HG03066 (cell line): ENCODE results near the gene TRAPPC6A.
A peak's percentile ranks its signal among the peaks of the same experiment; 100 is the strongest.

Experiments used
- ATAC-seq: cut with Tn5 transposase; IDR thresholded peaks from one replicate; pipeline ENCODE4 v1.9.1; 2021; ENCODE audit warnings: low read depth; ENCODE audit not compliant: unreplicated experiment

TRAPPC6A gene

GRCh38 chr19:45150180-45150579, 27.9 kb downstream of the TRAPPC6A start:
- ATAC-seq, result no peak

DNA sequence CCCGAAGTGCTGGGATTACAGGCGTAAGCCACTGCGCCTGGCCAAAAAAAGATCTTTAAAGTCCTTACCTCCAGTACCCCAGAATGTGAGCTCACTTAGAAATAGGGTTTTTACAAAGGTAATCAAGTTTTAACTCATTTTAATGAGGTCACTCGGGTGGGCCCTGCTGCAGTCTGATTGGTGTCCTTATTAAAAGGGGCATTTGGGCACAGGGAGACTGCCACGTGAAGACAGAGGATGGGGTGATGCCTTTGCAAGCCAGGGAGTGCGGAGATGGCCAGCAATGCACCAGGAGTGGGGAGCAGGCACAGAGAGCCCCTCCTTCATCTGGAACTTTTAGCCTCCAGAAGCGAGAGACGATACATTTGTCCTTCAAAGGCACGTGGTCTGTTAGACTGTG, 28.9 kb downstream of the TRAPPC6A start:
- ATAC-seq, result no peak

DNA sequence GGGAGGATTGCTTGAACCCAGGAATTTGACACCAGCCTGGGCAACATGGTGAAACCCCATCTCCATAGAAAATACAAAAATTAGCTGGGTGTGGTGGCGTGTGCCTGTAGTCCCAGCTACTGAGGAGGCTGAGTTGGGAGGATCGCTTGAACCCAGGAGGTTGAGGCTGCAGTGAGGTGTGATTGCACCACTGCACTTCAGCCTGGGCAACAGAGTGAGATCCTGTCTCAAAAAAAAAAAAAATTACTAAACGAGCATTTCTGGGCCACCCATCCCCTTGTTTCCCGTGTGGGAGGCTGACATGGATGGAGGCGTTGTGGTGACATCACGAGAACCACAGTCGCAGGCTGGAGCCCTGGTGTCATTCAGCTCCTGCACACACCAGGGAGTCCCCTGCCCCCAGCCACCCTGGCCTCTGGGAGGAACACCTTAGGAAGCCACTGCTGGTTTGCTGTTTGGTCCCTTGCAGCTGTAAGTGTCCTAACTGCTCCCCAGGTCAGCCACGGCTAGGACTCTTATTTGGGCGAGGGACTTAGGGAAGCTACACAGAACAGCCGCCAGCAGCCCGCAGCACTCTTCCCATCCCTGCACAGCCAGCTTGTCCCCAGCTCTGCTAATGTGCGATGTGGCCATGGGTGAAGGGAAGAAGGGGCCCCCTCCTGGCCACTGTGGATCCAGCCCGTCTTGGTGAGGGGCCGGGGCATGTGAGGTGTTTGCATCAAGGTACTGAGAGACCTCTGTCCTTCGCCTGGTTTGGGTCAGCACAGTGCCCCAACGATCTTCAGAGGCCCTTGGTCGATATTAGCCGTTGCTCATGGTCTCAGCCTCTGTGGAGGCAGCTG, 30.0 kb downstream of the TRAPPC6A start:
- ATAC-seq, result no peak

DNA sequence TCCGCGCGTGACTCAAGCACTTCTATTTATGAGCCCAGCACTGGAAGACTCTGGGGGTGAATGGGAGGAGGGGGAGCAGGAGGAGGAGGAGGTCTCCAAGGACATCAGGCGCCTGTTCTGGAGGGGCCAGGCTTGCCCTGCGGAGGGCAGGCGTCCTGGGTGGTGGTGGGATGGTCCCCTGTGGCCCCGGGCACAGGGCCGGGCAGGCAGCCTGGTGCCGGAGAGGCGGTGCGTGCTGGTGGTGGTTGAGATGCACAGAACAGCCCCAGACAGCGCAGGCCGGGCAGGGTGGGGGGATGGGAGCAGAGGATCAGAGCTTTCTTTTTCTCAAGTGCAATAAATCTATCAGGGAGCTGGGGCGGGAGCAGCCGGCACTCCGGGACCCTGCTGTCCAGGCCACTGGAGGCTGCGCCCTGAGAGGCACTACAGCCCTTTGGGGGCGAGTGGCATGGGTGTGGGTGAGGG, 31.3 kb downstream of the TRAPPC6A start:
- ATAC-seq, result no peak

- no peak for ATAC-seq
Measured at GRCh38 chr19:45146251-45146650, 31.8 kb downstream of the TRAPPC6A start.

DNA sequence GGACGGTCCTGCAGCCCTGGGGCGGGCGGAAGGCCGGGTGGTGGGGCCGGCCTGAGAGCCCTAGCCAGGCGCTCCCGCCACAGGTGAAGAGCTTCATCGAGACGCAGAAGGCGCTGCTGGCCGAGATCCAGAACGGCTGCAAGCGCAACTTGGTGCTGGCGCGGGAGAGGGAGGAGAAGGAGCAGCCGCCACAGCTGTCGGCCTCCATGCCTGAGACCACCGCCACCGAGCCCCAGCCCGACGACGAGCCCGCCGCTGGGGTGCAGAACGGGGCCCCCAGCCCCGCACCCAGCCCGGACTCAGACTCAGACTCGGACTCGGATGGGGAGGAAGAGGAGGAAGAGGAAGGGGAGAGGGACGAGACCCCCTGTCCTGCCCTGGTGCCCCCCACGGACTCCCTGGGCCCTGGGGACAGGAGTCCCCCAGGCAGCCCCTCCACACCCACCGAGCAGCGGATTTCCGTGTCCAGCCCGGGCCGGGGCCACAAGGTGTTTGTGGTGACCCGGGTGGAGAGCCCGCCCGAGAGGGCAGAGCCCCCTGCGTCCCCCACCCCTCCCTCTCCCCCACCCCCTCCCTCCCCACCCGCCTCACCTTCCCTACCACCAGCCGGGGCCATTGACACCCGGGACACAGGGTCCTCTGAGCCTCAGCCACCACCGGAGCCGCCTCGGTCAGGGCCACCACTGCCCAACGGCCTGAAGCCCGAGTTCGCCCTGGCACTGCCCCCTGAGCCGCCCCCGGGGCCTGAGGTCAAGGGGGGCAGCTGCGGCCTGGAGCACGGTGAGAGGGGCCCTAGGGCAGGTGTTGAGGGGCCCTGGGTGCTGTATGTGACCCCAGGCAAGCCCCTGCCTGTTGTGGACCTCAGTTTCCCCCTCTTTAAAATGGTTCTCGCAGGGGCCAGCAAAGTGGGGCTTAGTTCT, 32.5 kb downstream of the TRAPPC6A start:
- ATAC-seq, result no peak

- ATAC-seq, result no peak
Measured at GRCh38 chr19:45144431-45145269, 33.4 kb downstream of the TRAPPC6A start.

- no peak for ATAC-seq
Measured at GRCh38 chr19:45142726-45143110, 35.3 kb downstream of the TRAPPC6A start.

GRCh38 chr19:45142016-45142725, 35.9 kb downstream of the TRAPPC6A start:
- ATAC-seq, result no peak

GRCh38 chr19:45141203-45141900, 36.7 kb downstream of the TRAPPC6A start:
- ATAC-seq, result no peak

- no peak for ATAC-seq
Measured at GRCh38 chr19:45140533-45140932, 37.5 kb downstream of the TRAPPC6A start.

DNA sequence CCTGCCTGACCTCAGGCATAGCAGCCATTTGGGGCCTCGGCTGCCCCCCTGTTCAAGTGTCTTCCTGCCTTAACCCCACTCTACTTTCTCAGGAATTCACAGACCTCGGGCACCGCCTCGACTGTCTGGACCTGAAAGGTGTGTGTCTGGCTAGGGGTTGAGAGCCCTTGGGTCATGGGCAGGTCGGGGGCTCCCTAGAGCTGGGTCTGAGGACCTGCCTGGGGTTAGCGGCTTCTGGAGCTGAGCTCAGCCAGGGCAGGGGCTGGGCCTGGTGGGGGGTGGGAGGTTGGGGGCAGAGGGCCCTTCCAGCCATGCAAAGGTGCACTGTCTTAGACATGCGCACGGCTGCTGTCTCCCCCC, 37.9 kb downstream of the TRAPPC6A start:
- no peak for ATAC-seq

DNA sequence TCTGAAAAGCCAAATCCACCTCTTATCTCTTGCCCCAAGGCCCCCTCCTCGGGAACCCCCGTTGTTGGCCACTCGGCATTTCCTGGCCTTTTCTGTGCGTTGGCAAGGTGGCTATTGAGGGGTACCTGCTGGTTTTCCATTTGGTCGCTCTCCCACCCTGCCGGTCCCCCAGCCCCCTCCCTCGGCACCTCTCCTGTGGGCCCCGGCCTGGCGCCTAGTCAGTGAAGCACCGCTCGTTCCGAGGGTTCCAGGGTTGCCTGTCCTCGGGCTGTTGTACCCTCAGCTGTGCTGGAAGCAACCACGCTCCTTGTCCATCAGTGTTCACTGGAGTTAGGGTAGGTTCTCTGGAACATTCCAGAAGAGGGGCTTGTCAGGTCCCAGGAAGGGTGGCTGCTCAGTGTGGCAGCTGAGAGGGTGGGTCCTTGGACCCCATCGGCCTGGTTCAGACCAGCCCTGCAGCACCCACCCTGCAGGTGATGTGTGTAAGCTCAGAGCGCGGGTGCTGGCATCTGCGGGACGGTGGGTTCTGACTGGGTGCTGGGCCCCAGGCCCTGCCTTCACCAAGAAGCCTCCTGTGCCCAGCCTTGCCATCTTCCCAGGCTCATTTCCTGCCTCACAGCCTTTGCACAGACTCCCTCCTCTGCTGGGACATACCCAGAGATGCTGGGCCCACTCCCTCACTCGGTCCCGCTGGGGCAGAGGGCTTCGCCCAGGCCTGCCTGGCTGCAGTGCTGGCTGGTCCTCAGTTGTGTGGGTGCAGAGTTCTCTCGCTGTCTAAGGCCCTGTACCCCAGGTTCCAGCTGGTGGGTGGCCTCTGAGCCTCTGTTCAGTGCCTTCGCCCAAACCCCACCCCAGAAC, 38.5 kb downstream of the TRAPPC6A start:
- no peak for ATAC-seq

DNA sequence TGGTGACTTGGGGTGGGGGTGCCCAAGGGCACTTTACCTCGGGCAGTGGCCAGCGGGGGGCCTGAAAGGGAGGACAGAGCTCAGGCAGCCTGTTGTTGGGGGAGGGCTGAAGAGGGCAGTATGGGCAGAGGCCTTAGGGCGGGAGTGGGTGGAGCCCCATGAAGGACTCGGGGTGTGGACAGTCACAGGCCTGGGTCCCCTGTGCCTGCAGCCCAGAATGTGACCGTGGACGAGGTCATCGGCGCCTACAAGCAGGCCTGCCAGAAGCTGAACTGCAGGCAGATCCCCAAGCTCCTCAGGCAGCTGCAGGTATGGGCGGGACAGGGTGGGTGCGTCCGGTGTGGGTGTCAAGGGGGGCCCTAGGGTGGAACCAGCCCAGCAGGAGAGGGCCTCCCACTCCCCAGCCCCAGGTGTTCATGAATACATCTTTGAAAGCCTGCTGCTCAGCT, 39.7 kb downstream of the TRAPPC6A start:
- no peak for ATAC-seq

DNA sequence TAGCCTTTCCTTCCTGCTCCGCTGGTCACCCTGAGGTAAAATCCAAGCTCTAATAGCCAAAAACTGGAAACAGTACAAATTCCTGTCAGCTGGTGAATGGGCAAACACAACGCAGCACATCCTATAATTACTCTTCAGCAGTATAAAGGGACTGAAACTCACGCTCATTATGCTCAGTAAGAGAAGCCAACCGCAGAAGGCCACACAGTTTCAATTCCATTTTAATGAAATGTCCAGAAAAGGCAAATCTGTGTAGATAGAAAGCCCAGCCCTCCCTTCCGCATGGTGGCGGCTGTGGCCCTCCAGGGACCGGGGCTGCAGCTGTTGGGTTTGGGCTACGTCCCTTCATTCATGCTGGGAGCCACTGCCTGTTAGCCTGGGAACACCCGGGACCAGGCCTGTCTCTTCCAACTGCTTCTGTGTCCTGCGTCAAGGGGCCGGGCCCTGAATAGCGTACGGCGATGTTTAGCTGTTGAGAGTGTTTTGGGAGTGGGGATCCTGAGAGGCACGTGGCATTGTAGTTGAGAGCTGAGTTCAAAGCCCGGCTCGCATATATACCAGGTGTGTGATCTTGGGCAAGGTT, 40.8 kb downstream of the TRAPPC6A start:
- peak; percentile 67 for ATAC-seq

DNA sequence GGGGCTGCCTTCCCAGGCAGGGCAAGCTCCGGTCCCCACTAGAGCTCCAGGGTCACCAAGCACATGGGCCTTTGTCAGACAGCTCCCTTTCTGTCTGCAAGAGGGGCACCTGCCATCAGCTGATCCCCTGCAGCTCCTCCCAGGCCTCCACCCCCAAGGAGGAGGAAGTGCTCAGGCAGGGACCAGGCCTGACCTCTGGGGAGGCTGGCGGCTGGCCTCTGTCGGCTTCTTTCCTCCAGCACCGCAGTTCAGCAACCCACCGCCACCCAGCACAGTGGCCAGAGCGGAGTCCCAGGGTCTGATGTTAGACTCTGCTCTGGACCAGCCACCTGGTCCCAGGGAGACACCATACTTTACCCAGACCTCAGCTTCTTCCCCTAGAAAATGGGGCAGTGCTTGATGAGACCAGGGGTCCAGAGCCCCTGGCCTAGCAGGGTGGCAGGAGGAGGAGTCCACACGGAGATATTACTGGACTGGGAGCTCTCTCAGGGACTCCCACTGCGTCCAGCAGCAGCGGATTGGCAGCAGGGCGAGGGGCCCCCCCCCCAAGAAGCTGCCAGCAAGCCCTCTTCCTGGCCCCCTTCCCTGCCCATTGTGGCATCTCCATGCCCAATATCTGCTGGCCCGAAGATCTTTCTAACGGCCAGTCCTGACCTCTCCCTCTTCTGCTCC, 41.4 kb downstream of the TRAPPC6A start:
- no peak for ATAC-seq

DNA sequence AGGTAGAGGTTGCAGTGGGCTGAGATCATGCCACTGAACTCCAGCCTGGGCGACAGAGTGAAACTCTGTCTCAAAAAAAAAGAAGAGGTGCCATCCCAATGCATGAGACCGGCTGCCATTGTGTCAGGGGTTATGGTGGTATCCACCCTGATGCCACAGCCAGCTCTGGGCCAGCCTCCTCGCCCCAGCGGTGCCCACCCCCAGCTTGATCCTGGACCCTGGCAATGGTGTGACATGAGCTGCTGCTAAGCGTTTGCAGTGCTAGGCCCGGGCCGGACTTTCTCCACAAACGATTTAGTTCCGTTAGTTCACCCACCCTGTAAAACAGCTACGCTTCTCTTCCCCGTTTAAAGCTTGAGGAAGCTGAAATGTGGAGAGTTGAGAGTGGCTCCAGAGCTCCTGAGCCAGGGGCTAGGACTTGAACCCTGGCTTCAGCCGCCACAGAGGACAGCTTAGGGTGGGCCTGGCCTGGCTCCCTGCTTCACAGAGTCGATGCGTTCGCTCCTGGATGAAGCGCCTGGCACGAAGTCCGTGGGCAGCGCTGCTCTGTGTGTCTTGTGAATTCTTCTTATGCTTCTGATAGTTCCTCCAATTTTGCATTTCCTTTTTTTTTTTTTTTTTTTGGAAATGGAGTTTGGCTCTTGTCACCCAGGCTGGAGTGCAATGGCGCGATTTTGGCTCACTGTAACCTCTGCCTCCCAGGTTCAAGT, 42.7 kb downstream of the TRAPPC6A start:
- no peak for ATAC-seq
